Measurements from ENCODE around the gene ACOT13.
"Not testable (repeated sequence)": the region's sequence is repeated elsewhere in the genome, so short reads cannot be mapped to it uniquely, and the experiment has no call there.

ACOT13 gene

DNA sequence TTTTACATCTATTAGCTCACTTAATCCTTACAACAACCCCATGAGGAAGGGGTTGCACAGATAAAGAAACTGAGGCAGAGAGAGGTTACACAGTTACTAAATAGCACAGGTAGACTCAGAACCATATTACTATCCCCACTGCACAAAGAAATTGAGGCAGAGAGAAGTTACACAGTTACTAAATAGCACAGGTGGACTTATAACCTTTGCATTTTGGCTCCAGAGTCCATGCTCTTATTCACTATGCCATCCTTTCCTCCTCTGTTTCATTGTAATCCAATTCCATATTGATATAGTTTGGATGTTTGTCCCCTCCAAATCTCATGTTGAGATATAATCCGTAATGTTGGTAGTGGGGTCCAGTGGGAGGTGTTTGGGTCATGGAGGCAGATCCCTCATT is 3.7 kb upstream of the ACOT13 start:
- no peak for DNase-seq

DNA sequence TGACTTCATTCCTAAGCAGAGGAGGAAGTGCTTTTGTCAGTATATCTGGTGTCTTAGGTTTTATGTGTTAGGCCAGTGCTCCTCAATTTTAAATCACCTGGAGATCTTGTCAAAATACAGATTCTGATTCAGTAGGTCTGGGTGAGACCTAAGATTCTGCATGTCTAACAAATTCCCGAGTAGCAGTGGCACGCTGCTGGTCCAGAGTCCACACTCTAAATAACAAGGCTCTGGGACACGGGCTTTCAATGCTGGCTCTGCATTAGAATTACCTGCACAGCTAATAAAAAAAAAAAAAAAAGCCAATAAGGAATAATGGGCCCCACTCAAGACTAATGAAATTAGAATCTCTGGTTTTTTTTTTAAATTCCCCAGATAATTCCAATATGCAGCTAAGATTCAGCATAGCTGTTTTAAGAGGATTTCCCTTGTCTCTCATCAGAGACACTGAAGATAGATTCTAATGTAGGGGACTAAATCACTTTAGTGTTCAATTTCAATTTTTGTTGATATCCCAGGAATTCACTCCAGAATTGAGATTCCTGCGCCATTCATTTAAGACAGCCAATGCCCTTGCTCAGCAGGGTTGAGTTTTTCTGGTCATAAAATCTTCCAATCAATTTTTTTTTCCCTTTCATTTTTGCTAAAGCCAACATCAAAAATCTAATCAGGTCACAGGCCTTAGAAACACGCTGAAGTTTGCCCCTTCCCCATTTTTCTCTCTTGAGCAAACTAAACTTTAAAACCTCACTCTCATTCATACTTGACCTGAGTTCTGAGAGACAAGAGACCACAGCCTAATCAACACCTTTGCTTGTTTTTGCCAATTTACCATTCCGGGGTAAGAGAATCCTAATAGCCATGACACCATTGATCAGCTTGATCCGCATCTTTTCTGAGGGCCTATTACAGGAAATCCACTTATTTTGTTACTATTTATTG is 2.6 kb upstream of the ACOT13 start:
- DNase-seq: no peak

DNA sequence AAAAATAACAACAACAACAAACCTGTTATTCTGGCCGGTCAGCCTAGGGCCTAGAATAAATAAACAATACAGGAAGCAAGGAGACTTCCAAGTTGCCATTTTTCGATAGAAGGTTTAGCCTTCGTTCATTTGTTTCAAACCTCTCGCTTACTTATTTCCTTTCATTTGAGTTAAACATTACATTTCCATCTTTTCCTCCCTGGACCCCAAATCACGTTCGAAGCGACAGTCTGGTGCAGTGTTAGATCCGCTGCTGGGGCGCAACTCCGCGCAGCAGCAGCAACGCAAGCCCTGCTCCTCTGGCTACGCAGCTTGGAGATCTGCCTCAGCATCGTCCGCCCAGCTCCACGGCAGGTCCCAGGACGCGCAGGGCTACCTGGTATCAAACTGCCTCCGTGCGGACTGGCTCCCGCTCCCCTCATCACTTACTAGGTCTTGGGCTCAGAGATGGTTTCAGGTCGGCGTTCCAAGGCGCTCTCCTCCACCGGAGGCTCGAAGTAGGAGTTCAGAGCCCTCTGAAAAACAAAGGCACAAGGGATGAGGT is 708 bp upstream of the ACOT13 start:
- DNase-seq: peak; percentile 48

DNA sequence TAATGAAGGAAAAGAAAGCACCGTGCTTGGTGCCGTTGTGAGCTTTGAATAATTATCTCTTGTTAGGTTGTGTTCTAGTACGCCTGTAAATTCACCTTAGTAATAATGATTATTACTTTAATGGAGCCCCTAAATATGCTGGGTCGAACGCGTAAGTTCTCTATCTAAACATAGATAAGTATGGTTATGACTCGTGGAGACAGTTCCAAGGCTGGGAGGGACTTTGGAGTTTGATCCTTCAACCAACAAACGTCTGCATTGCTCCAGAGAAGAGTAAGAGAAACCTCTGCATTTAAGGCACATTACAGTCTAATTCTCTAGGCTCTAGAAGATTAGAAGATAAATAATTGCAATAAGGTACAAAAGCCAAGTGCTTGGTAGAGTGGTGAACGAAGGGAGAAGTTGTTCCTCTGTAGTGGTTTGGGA is 514 bp downstream of the ACOT13 start:
- DNase-seq: no peak

DNA sequence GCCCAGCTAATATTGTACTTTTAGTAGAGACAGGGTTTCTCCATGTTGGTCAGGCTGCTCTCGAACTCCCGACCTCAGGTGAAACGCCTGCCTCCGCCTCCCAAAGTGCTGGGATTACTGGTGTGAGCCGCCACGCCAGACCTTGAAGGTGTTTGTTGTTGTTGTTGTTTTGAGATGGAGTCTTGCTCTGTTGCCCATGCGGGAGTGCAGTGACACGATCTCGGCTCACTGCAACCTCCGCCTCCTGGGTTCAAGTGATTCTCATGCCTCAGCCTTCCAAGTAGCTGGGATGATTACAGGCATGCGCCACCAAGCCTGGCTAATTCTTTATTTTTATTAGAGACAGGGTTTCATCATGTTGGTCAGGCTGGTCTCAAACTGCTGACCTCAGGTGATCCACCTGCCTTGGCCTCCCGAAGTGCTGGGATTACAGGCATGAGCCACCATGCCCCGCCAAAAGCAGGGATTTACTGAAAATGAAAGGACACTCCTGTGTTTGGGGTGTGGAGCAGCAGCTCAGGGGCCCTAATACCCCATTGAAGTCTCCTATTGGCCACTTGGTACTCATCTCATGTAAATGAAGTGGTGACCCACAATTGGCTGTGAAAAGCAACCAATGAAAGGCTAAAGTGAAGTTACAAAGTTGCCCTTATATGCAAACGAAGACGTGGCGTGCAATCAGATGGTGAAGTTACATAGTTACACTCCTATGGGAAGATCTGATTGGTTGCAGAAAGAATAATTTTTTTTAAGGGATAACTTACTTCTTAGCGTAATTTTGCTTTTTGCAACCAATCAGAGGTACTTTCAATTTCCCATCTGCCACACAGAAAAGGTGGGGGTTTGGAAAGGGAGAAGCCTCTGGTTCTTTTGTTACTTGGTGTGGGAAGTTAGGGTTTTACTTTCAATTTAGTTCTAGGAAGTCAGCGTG is 1.5 kb downstream of the ACOT13 start:
- not testable (repeated sequence) for DNase-seq

DNA sequence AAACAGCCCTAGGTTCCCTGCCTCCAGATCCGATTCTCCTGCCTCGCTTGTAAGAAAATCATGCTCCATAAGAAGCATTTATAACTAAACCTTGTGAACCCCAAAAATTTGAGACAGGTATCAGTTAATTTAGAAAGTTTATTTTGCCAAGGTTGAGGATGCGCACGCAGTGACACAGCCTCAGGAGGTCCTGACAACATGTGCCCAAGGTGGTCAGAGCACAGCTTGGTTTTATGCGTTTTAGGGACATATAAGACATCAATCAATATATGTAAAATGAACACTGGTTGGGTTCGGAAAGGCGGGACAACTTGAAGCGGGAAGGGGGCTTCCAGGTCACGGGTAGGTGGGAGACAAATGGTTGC is 2.1 kb downstream of the ACOT13 start:
- DNase-seq: no peak

DNA sequence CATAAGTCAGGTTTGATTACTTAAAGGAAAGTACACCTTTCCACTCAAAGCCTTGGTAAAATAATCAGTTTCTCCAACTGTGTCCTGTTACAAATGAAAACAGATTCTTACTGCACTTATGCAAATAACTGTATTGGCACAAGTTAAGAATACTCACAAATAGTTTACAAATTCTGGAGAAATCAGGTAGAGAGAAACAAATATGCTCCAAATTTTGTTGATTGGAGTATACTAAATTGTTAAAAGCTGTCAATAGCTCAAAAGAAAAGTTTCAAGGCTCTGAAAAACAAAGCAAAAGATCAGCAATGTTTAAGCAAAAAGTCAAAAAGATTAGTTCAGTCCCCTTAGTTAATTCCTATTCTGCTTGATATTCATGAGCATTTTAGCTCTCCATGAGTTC is 3.6 kb downstream of the ACOT13 start:
- not testable (repeated sequence) for DNase-seq

DNA sequence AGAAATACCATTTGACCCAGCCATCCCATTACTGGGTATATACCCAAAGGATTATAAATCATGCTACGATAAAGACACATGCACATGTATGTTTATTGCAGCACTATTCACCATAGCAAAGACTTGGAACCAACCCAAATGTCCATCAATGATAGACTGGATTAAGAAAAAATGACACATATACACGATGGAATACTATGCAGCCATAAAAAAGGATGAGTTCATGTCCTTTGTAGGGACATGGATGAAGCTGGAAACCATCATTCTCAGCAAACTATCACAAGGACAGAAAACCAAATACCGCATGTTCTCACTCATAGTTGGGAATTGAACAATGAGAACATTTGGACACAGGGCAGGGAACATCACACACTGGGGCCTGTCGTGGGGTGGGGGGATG is 4.2 kb downstream of the ACOT13 start:
- DNase-seq: not testable (repeated sequence)

DNA sequence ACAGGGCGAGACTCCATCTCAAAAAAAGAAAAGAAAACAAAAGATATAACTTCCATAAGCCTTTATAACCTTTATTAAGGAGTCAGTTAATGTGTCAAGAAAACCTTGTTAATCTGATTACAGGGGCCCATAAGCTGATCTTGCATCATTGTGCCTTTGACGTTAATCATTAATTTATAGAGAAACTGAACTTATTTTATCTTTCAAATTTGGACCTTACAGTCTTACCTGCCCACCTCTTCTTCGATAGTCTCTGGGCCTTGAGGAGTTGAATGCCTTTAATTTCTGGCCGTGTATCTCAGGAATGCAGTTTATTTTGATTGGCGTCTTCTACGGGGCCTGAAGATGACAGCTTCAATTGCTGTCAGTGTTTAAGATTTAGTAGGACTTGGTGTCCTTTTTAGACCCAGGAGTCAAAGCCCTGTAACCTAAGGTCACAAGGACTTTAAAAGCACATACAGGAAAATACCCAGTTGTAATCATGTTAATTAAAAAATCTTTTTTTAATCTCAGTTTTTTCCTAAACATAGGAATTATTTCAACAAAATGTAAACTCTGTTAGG is 5.8 kb downstream of the ACOT13 start:
- DNase-seq: no peak

DNA sequence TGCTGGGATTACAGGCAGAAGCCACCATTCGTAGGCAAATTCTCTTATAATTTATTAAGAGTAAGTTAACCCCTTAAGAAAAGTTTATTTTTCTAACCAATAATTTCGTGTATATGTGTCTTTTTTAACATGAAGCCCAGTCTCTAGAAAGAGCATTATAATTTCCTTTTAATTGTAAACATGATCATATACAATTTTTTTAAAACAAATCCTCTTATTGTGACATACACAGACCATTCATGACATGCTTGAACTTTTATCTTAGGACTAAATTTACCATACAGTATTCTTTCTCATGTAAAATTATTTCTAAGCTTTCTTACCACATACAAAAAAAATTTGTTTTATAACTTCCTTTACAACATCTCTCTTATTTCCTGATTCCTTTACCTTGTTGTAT is 6.7 kb downstream of the ACOT13 start:
- DNase-seq: no peak

DNA sequence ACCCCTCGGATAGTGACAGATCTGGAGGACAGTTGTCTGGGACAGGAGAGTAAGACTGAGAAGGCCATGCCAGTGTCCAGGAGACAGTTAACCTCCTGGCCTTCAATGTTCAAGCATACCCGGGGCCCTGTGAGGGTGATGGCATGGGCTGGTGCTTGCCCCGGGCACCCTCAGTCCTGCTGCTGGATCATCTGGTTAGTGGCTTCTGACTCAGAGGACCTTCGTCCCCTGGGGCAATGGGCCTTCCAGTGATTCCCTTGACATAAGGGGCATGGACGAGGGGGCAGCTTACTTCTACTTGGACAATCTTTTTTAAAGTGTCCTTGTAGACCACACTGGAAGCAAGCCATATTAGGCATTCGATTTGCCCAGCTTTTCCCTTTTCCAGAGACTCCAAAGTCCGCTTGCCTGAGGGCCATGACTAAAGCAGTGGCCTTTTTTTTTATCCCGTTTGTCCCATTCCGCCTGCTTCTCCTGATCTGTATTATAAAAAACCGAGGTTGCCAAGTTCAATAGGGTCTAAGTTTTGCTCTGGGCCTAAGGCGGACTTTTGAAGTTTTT is 12.0 kb downstream of the ACOT13 start:
- not testable (repeated sequence) for DNase-seq

DNA sequence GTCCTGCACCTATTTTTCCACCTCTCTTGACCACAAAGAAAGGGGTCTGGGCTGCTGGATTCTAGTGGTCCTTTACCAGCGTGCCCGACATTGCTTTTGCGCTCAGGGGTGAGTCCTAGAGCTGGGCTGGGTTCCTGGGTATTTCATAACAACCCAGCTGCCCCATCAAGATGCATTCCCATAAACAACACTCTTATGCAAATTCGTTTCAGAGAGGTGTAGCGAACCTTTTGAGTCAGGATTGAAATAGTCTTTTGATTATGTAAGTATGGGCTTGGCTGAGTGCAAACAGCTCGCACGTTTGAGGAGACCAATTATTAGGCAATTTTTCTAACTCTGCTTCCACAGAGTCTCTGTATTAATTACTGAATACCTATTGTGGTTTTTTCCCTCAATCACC is 13.7 kb downstream of the ACOT13 start:
- no peak for DNase-seq

DNA sequence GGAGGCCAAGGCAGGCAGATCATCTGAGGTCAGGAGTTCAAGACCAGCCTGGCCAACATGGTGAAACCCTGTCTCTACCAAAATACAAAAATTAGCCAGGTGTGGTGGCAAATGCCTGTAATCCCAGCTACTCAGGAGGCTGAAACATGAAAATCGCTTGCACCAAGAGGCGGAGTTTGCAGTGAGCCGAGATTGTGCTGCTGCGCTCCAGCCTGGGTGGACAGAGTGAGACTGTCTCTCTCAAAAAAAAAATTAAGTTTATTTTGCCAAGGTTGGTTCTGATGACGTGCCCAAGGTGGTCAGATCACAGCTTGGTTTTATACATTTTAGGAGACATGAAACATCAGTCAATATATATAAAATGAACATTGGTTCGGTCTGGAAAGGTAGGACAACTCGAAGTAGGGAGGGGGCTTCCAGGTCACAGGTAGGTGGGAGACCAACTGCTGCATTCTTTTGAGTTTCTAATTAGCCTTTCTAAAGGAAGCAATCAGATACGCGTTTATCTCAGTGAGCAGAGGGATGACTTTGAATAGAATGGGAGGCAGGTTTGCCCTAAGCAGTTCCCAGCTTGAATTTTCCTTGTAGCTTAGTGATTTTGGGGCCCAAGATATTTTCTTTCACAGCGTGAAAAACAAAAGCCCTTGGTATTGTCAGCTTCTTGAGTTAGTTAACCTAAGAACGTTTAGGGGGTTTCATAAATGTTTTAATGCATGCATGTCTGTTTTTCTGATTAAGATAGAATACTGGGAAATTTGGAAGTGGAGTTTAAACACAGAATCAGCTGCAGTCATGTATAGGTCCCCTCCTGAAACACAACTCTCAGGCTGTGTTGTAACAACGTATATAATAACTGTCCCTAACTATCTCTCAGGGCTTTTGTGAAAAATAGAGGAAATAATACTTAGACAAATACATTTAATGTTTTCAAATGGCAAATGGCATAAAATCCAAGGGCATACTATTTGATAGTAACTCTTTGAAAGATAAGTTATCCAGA is 16.7 kb downstream of the ACOT13 start:
- DNase-seq: no peak

DNA sequence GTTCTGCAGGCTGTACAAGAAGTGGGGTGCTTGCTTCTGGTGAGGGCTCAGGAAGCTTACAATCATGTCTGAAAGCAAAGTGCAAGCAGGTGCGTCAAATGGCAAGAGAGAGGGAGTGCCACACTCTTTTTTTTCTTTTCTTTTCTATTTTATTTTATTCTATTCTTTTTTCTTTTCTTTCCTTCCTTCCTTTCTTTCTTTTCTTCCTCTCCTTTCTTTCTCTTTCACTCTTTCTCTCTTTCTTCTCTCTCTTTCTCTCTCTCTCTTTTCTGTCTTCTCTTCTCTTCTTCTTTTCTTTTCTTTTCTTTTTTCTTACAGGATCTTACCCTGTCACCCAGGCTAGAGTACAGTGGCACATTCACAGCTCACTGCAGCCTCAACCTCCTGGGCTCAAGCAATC is 19.5 kb downstream of the ACOT13 start:
- DNase-seq: no peak

DNA sequence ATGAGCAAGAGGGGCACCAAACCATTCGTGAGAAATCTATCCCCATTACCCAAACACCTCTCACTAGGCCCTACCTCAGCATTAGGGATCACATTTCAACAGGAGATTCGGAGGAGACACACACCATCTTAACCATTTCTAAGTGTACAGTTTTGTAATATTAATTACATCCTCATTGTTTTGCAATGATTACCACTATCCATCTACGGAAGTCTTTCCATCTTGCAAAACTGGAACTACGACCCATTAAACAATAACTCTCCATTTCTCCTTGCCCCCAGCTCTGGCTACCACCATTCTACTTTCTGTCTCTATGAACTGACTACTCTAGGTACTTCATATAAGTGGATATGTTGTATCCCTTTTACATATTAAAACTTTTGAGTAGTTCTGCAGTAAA is 20.1 kb downstream of the ACOT13 start:
- DNase-seq: no peak

DNA sequence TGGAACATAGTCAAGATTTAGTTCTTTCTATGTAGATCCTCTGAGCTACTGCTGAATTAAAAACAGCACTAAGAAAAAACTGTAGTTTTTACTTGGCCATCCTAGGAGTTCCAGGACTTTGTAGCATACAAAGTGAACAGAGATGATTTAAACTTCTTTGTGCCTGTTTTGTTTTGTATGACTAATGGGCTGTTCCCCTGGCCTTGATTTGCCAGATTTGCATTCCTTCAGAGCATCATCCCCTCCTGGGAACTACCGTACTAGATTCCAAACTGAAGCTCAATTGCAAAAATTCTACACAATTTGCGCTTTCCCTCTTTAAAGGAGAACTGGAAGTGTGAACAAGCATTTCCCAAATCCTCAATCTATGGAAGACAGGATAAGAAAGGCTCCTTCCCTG is 23.1 kb downstream of the ACOT13 start:
- no peak for DNase-seq

DNA sequence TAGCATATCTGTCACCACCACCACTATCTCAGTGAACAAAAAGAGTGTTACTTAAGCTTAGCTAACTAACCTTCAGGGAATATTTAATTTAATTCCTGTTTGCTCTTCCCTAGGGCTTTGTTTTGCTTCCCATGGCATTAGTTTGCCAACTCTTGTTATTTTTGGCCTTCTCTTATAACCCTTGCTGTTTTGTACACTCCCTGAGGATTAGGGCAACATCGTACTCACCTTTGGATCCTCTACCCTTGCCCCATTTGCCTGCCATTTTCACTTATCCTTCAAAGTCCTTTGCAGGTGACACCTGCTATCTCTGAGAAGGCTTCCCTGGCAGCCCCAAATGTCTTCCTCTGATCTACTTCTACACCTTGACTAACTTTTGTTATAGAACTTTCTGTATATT is 23.7 kb downstream of the ACOT13 start:
- no peak for DNase-seq

DNA sequence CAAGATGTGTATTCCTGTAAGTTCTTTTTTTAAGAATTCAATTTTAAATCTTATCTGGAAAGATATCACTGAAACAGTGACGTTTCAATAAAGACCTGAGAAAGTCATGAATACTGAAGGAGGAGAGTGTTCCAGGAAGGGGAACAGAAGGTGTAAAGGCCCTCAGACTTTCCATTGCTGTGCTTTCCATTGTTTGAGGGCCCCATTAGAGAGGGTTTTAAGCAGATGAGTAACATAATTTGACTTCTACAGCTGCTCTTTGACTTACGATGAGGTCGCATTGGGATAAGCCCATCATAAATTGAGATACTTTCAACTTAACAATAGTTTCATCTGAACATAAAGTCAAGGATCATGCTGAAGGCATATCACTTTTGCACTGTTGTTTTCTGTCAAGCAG is 24.7 kb downstream of the ACOT13 start:
- DNase-seq: no peak

DNA sequence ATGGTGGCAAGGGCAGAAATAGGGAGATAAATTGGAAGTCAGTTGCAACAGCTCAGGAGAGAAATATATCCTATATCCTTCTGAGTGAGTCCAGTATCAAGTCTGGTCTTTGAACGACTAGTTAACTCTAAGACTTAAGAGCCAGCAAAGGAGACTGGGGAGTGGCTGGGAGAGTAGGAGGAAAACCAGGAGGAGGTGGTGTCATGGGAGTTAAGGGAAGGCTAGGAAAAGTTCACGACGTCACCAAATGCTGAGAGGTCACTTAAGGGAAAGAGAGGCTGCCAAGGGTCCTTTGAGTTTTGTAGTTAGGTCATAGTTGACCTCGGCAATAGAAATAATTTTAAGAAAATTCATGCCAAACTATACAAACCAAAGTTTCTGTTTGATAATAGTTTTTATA is 25.1 kb downstream of the ACOT13 start:
- DNase-seq: no peak

DNA sequence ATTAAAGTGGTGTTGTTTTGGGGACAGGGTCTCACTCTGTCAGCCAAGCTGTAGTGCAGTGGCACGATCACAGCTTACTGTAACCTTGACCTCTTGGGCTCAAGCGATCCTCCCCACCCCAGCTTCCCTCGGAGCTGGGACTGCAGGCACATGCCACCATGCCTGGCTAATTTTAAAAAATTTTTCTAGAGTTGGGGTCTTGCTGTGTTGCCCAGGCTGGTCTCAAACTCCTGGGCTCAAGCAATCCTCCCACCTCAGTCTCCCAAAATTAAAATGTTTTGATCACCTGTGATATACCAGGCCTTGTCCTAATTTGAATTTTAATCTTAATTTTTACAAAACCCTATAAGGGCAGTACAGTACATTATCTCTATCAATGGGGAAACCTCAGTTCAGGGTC is 25.5 kb downstream of the ACOT13 start:
- DNase-seq: no peak

DNA sequence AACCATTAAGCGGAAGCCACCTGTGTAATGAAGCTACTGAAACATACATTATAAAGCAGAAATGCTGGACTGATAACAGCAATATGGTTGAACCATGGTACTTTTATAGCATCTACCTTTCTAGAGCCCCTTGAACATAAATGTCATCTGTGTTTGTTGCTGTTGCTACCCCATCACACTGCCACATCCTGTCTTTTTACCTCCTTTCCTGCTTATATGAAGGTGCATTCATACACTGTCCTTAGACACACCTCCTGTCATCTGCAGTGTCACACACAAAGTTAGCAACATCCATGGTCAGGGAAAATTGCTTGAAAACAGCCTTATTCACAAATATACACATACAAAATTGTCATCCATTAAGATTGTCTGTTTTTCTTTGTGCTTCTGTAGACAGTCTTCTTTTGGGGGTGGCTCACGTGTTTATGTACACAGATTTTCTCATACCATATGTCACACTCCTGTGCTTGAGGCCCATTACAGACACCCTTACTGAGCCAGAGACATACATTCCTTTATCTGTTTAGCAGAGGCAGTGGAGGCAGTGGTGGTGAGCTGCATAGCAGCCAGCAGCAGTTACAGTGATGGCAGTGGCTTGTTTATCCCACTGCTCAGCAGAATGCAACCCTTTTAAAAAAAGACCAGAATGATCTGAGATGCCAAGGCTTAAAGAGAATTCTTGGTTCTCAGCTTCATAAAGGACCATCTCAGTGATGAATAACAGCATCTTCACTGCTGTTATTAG is 26.1 kb downstream of the ACOT13 start:
- no peak for DNase-seq

Data from activated CD8-positive, alpha-beta memory T cell treated with anti-CD3 and anti-CD28 coated beads, Interleukin-2, amount 50 U/mL, for 4 hours (primary cell).